ENCODE measurements around the gene DYNC1H1.

The DYNC1H1 gene

GRCh38 chr14:101964297-101965180 is at the start of gene DYNC1H1:
Gene DYNC1H1, plus strand, starts transcription at chr14:101964573. Its CDS starts 119 bp downstream, at chr14:101964692.
- DNase-seq = peak; percentile 93

GRCh38 chr14:101915871-101916815 is 48.2 kb upstream of the DYNC1H1 start:
- DNase-seq = no peak

GRCh38 chr14:101916816-101917412 is 47.5 kb upstream of the DYNC1H1 start:
- DNase-seq = no peak

- DNase-seq = no peak
Observed at GRCh38 chr14:101917413-101918017, 46.9 kb upstream of the DYNC1H1 start.

- DNase-seq = no peak
Observed at GRCh38 chr14:101918065-101918989, 46.0 kb upstream of the DYNC1H1 start.

- no peak for DNase-seq
Observed at GRCh38 chr14:101920271-101920670, 44.1 kb upstream of the DYNC1H1 start.

- no peak for DNase-seq
Observed at GRCh38 chr14:101922866-101923265, 41.5 kb upstream of the DYNC1H1 start.

GRCh38 chr14:101925152-101925551 is 39.2 kb upstream of the DYNC1H1 start:
- no peak for DNase-seq

GRCh38 chr14:101926085-101926484 is 38.3 kb upstream of the DYNC1H1 start:
- no peak for DNase-seq

- no peak for DNase-seq
Observed at GRCh38 chr14:101926620-101927019, 37.8 kb upstream of the DYNC1H1 start.

- peak; percentile 92 for DNase-seq
Observed at GRCh38 chr14:101927859-101928258, 36.5 kb upstream of the DYNC1H1 start.

- no peak for DNase-seq
Observed at GRCh38 chr14:101928415-101928841, 35.9 kb upstream of the DYNC1H1 start.

- DNase-seq = no peak
Observed at GRCh38 chr14:101929096-101929495, 35.3 kb upstream of the DYNC1H1 start.

- DNase-seq = no peak
Observed at GRCh38 chr14:101929946-101930345, 34.4 kb upstream of the DYNC1H1 start.

GRCh38 chr14:101932673-101933072 is 31.7 kb upstream of the DYNC1H1 start:
- no peak for DNase-seq

- no peak for DNase-seq
Observed at GRCh38 chr14:101933209-101933608, 31.2 kb upstream of the DYNC1H1 start.

GRCh38 chr14:101934601-101935150 is 29.7 kb upstream of the DYNC1H1 start:
- no peak for DNase-seq

- DNase-seq = no peak
Observed at GRCh38 chr14:101937926-101938767, 26.2 kb upstream of the DYNC1H1 start.

GRCh38 chr14:101939646-101940170 is 24.7 kb upstream of the DYNC1H1 start:
- no peak for DNase-seq

- no peak for DNase-seq
Observed at GRCh38 chr14:101944451-101944850, 19.9 kb upstream of the DYNC1H1 start.

Measured in EL (cell line).